ENCODE data around the gene RNF167.

DNA sequence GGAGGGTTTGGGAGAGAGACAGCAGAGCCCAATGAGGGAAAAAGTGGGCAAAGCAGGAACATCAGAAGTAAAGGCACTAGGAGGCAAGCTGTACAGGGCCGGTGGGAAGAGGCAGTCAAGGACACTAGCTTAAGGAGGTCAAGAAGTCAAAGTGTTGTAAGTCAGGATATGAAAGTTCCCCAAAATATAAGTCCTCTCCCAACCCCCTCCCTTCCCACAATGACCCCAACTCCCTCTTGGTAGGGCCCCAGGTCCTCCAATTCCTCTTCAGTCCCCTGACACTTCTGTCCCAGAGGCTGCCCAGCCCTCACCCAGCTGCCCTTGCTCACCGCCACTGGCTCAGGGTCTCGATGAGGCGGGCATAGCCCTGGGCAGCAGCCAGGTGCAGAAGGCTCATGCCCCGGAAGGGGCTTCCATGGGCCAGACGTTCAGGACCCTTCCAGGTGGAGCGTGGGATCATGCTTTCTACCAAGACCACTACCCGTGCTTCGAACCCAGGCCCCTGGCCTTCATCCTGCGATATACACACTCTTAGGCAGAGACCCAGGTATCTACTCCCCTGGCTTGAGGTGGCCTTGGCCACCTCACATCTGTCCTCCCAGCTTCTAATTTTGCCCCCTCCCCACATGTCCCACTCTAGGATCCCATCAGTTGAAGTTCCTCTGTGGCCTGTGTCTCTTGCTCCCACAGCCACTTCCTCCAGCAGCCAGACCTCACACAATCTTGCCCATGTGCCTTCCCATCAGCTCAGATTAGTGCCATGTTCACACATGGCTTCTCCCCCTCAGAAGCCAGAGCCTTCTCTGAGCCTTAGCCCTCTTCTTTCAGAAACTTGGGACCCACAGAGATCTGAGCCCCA is 33.4 kb downstream of the RNF167 start:
- TF ChIP-seq, protein P1, sequence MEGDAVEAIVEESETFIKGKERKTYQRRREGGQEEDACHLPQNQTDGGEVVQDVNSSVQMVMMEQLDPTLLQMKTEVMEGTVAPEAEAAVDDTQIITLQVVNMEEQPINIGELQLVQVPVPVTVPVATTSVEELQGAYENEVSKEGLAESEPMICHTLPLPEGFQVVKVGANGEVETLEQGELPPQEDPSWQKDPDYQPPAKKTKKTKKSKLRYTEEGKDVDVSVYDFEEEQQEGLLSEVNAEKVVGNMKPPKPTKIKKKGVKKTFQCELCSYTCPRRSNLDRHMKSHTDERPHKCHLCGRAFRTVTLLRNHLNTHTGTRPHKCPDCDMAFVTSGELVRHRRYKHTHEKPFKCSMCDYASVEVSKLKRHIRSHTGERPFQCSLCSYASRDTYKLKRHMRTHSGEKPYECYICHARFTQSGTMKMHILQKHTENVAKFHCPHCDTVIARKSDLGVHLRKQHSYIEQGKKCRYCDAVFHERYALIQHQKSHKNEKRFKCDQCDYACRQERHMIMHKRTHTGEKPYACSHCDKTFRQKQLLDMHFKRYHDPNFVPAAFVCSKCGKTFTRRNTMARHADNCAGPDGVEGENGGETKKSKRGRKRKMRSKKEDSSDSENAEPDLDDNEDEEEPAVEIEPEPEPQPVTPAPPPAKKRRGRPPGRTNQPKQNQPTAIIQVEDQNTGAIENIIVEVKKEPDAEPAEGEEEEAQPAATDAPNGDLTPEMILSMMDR (conservative IDR thresholded peaks at IDR 0.05): no peak
- TF ChIP-seq EZH2 (IDR thresholded peaks at IDR 0.05; ENCODE audit: low read depth): no peak
